ENCODE results near the gene THRAP3. TPM values are rescaled to one million over a fixed set of nuclear protein-coding genes. Genes with fewer than 3 reads are reported as not detected.

Gene THRAP3
- total and polyA plus RNA-seq, 4 donors = 31.6 to 91.5 (median 66.0) TPM

GRCh38 chr1:36306210-36306901 lies 82.1 kb downstream of the THRAP3 start, which contains the start of gene SH3D21:
SH3D21 (plus strand) TSS chr1:36306368; CDS start chr1:36306421, 53 bp downstream.
- Histone ChIP-seq H3K4me3 (ENCODE audit: low read length in 2 of 2) (peak within 1 kb of the TSS; percentile 45 to 66), H3K4me1 (ENCODE audit: control insufficient read depth in 1 of 2, insufficient read depth in 2 of 2, low read length in 2 of 2) (peaks cover 0 to 1% of the 10 kb centered on the region in 2 donors), H3K36me3 (ENCODE audit: control insufficient read depth in 1 of 2, insufficient read depth in 2 of 2, low read length in 1 of 2) (peaks cover 5% of the 10 kb centered on the region in 2 donors), H3K9me3 (ENCODE audit: control insufficient read depth, low read length) (no peaks in the 10 kb centered on the region), H3K27ac (ENCODE audit: low read depth in 1 of 2, low read length in 2 of 2) (no peak within 1 kb of the TSS), H3K27me3 (ENCODE audit: control insufficient read depth in 1 of 2, insufficient read depth in 2 of 2, low read length in 1 of 2) (no peaks in the 10 kb centered on the region)
- intact Hi-C loops (cut with DNase I) = no loop called here
- ATAC-seq (ENCODE audit: low FRiP score) (peak; percentile 66), DNase-seq (peak; percentile 66 to 84)
- WGBS, 2 donors = 4 to 6% methylated on average over 47 to 65 of the region's 65 CpGs

DNA sequence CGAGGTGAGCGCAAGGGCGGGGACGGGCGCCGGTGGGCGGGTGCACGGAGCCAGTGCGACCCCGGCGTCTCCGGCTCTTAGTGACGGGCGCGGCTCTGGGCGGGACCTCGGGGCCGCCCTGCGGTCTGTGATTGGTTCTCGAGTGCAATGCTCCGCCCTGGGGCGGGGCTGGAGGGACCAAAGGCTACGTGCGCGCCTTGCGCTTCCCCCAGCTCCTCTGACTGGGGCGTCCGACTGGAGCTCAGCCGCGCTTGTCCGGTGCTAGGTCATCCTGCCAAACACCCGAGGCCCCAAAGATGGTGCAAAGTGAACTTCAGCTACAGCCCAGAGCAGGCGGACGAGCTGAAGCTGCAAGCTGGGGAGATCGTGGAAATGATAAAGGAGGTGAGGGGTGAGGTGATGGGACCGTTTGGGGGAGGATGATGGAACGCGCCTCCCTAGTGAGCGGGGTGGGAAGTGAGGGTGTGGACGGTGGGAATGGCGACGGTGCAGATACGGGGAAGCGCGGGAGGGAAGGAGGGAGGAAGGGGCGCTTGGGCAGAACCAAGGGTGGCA lies 82.7 kb downstream of the THRAP3 start:
- H3K9me3 ChIP-seq (ENCODE audit: control insufficient read depth, low read length) = no peaks in the 10 kb centered on the region
- intact Hi-C loops (cut with DNase I) = no loop called here

DNA sequence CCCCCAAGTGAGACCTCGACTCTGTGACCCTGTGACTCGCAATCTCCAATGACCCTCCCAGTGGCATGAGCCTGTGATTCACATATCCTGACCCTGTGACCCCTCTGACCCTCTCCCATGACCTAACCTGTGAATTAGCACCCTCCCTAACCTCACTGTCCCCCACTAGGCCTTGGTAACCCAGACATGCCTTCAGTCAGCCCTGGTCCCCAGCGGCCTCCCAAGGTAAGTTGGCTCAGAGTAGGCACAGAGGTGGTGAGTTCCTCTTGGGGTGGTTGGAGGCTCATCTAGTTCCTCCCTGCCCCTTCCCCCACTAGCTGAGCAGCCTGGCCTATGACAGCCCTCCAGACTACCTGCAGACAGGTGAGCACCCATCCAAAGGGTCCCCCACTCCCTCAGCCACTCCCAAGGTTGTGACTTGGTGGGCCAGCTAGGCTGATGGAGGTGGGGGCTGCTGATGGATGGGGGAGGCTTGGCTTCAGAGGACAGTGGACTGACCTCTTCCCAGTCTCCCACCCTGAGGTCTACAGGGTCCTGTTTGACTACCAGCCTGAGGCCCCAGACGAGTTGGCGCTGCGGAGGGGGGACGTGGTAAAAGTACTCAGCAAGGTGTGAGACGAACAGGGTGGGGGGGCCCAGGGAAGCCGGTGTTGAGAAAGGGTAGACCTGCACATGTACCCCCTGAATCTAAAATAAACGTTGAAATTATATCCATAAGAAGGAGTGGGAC lies 83.5 kb downstream of the THRAP3 start:
- no peak for ATAC-seq (ENCODE audit: low FRiP score)
- DNase-seq = peak in 1 of 2 donors; percentile 41
- H3K9me3 ChIP-seq (ENCODE audit: control insufficient read depth, low read length) = no peaks in the 10 kb centered on the region
- 80 to 81% methylated on average over 10 of the region's 10 CpGs for WGBS, 2 donors
- H3K4me1 ChIP-seq (ENCODE audit: control insufficient read depth in 1 of 2, insufficient read depth in 2 of 2, low read length in 2 of 2) = peaks cover 0 to 1% of the 10 kb centered on the region in 2 donors
- intact Hi-C loops (cut with DNase I) = no loop called here
- H3K4me3 ChIP-seq (ENCODE audit: low read length in 2 of 2) = no peak overlapping the region
- H3K27me3 ChIP-seq (ENCODE audit: control insufficient read depth in 1 of 2, insufficient read depth in 2 of 2, low read length in 1 of 2) = no peaks in the 10 kb centered on the region
- H3K36me3 ChIP-seq (ENCODE audit: control insufficient read depth in 1 of 2, insufficient read depth in 2 of 2, low read length in 1 of 2) = no peaks in the 10 kb centered on the region
- H3K27ac ChIP-seq (ENCODE audit: low read depth in 1 of 2, low read length in 2 of 2) = no peak overlapping the region

More for the DNA sequence above, 82.7 kb downstream of the THRAP3 start:
- WGBS, 2 donors = 0 to 1% methylated on average over 32 to 46 of the region's 46 CpGs
- Histone ChIP-seq H3K36me3 (ENCODE audit: control insufficient read depth in 1 of 2, insufficient read depth in 2 of 2, low read length in 1 of 2) (peaks cover 1 to 3% of the 10 kb centered on the region in 2 donors), H3K27me3 (ENCODE audit: control insufficient read depth in 1 of 2, insufficient read depth in 2 of 2, low read length in 1 of 2) (no peaks in the 10 kb centered on the region), H3K4me1 (ENCODE audit: control insufficient read depth in 1 of 2, insufficient read depth in 2 of 2, low read length in 2 of 2) (peaks cover 0 to 1% of the 10 kb centered on the region in 2 donors), H3K27ac (ENCODE audit: low read depth in 1 of 2, low read length in 2 of 2) (no peak overlapping the region), H3K4me3 (ENCODE audit: low read length in 2 of 2) (peak overlapping the region; percentile 45 to 66)
- ATAC-seq (ENCODE audit: low FRiP score) (peak; percentile 97), DNase-seq (peak; percentile 96 to 98)

DNA sequence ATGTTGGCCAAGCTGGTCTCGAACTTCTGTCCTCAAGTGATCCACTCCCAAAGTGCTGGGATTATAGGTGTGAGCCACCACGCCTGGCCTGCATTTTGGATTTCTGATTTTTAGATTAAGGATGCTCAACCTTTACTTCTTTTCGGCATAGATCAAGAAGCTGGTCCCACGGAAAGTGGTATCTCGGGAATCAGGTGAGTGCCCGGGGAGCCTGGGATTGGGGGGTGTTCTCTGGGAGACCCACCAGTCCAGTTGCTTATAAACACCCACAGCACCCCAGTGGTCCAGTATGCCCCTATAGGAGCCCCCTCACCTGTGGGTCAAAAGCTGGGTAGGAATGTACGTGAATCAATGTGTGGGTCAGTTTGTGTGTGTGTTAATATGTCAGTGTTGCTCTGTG lies 85.2 kb downstream of the THRAP3 start:
- Histone ChIP-seq H3K4me1 (ENCODE audit: control insufficient read depth in 1 of 2, insufficient read depth in 2 of 2, low read length in 2 of 2) (peaks cover 0 to 1% of the 10 kb centered on the region in 2 donors), H3K27ac (ENCODE audit: low read depth in 1 of 2, low read length in 2 of 2) (no peak overlapping the region), H3K27me3 (ENCODE audit: control insufficient read depth in 1 of 2, insufficient read depth in 2 of 2, low read length in 1 of 2) (no peaks in the 10 kb centered on the region), H3K36me3 (ENCODE audit: control insufficient read depth in 1 of 2, insufficient read depth in 2 of 2, low read length in 1 of 2) (no peaks in the 10 kb centered on the region), H3K4me3 (ENCODE audit: low read length in 2 of 2) (no peak overlapping the region), H3K9me3 (ENCODE audit: control insufficient read depth, low read length) (no peaks in the 10 kb centered on the region)
- ATAC-seq (ENCODE audit: low FRiP score) (no peak), DNase-seq (peak in 1 of 2 donors; percentile 29)
- WGBS, 2 donors = 95 to 96% methylated on average over 7 of the region's 7 CpGs
- intact Hi-C loops (cut with DNase I) = no loop called here

DNA sequence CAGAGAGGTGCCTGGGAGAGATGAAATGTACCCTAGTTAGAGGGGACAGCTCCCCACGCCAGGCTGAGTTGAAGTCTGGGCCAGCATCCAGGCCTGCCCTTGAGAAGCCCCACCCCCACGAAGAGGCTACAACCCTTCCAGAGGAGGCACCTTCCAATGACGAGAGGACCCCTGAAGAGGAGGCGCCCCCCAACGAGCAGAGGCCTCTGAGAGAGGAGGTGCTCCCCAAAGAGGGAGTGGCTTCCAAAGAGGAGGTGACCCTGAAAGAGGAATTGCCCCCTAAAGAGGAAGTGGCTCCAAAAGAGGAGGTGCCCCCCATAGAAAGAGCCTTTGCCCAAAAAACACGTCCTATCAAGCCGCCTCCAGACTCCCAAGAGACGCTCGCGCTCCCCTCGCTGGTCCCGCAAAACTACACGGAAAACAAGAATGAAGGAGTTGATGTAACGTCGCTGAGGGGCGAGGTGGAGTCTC lies 96.1 kb downstream of the THRAP3 start:
- H3K9me3 ChIP-seq (ENCODE audit: control insufficient read depth, low read length) = no peaks in the 10 kb centered on the region
- H3K27me3 ChIP-seq (ENCODE audit: control insufficient read depth in 1 of 2, insufficient read depth in 2 of 2, low read length in 1 of 2) = no peaks in the 10 kb centered on the region
- no peaks in the 10 kb centered on the region for H3K36me3 ChIP-seq (ENCODE audit: control insufficient read depth in 1 of 2, insufficient read depth in 2 of 2, low read length in 1 of 2)
- no peak for DNase-seq
- ATAC-seq (ENCODE audit: low FRiP score) = no peak
- H3K4me1 ChIP-seq (ENCODE audit: control insufficient read depth in 1 of 2, insufficient read depth in 2 of 2, low read length in 2 of 2) = no peaks in the 10 kb centered on the region
- H3K4me3 ChIP-seq (ENCODE audit: low read length in 2 of 2) = peak overlapping the region in 1 of 2 donors; percentile 5
- peak overlapping the region in 1 of 2 donors; percentile 11 for H3K27ac ChIP-seq (ENCODE audit: low read depth in 1 of 2, low read length in 2 of 2)
- WGBS, 2 donors = 12 to 16% methylated on average over 16 of the region's 16 CpGs
- intact Hi-C loops (cut with DNase I) = loop anchor here in 1 of 2 donors (10.0 kb wide), 1 partner anchor 606 kb away; the partner anchor contains the start of gene C1orf216

DNA sequence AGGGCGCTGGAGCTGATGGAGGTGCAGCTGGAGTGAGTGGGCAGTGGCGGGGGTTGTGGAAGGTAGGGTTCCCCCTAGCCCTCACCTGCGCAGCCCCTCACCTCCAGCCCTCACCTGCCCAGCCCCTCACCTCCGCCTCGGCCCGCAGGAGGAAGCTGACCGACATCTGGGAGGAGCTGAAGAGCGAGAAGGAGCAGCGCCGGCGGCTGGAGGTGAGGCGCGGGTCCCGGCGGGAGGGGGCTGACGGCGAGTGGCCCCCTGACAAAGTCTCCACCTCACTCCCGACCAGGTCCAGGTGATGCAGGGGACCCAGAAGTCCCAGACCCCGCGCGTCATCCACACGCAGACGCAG lies 96.5 kb downstream of the THRAP3 start:
- no peaks in the 10 kb centered on the region for H3K9me3 ChIP-seq (ENCODE audit: control insufficient read depth, low read length)
- peak overlapping the region; percentile 4 to 5 for H3K4me3 ChIP-seq (ENCODE audit: low read length in 2 of 2)
- DNase-seq (no peak), ATAC-seq (ENCODE audit: low FRiP score) (no peak)
- no peaks in the 10 kb centered on the region for H3K4me1 ChIP-seq (ENCODE audit: control insufficient read depth in 1 of 2, insufficient read depth in 2 of 2, low read length in 2 of 2)
- H3K27me3 ChIP-seq (ENCODE audit: control insufficient read depth in 1 of 2, insufficient read depth in 2 of 2, low read length in 1 of 2) = no peaks in the 10 kb centered on the region
- H3K27ac ChIP-seq (ENCODE audit: low read depth in 1 of 2, low read length in 2 of 2) = peak overlapping the region in 1 of 2 donors; percentile 22
- no peaks in the 10 kb centered on the region for H3K36me3 ChIP-seq (ENCODE audit: control insufficient read depth in 1 of 2, insufficient read depth in 2 of 2, low read length in 1 of 2)
- 1 to 4% methylated on average over 21 to 23 of the region's 23 CpGs for WGBS, 2 donors
- intact Hi-C loops (cut with DNase I) = loop anchor here in 1 of 2 donors (10.0 kb wide), 1 partner anchor 606 kb away; the partner anchor contains the start of gene C1orf216

GRCh38 chr1:36321119-36321951 lies 97.1 kb downstream of the THRAP3 start:
- Histone ChIP-seq H3K9me3 (ENCODE audit: control insufficient read depth, low read length) (no peaks in the 10 kb centered on the region), H3K27ac (ENCODE audit: low read depth in 1 of 2, low read length in 2 of 2) (peak overlapping the region in 1 of 2 donors; percentile 81), H3K27me3 (ENCODE audit: control insufficient read depth in 1 of 2, insufficient read depth in 2 of 2, low read length in 1 of 2) (no peaks in the 10 kb centered on the region), H3K36me3 (ENCODE audit: control insufficient read depth in 1 of 2, insufficient read depth in 2 of 2, low read length in 1 of 2) (no peaks in the 10 kb centered on the region), H3K4me1 (ENCODE audit: control insufficient read depth in 1 of 2, insufficient read depth in 2 of 2, low read length in 2 of 2) (no peaks in the 10 kb centered on the region), H3K4me3 (ENCODE audit: low read length in 2 of 2) (peak overlapping the region; percentile 4 to 71)
- 2 to 3% methylated on average over 59 of the region's 59 CpGs for WGBS, 2 donors
- intact Hi-C loops (cut with DNase I) = loop anchor here in 1 of 2 donors (10.0 kb wide), 1 partner anchor 607 kb away; the partner anchor contains the start of gene C1orf216
- DNase-seq (peak; percentile 88 to 92), ATAC-seq (ENCODE audit: low FRiP score) (peak; percentile 79)

All from aorta (tissue), 5 donors.